Epithelial cell of alveolus of lung (primary cell): Measurements from ENCODE around the gene ARMCX6. TPM values are rescaled to one million over a fixed set of nuclear protein-coding genes. Genes with fewer than 3 reads are reported as not detected.

ENCODE experiments used
- total RNA-seq: library from RNA; depleted of rRNA; stranded (reverse); fragments of >200 nt; gene quantifications from 2 replicates; pipeline ENCODE4 v1.2.1, GENCODE V29; 2015

Gene ARMCX6
- total RNA-seq, result 30.0 and 30.3 TPM in 2 replicates

DNA sequence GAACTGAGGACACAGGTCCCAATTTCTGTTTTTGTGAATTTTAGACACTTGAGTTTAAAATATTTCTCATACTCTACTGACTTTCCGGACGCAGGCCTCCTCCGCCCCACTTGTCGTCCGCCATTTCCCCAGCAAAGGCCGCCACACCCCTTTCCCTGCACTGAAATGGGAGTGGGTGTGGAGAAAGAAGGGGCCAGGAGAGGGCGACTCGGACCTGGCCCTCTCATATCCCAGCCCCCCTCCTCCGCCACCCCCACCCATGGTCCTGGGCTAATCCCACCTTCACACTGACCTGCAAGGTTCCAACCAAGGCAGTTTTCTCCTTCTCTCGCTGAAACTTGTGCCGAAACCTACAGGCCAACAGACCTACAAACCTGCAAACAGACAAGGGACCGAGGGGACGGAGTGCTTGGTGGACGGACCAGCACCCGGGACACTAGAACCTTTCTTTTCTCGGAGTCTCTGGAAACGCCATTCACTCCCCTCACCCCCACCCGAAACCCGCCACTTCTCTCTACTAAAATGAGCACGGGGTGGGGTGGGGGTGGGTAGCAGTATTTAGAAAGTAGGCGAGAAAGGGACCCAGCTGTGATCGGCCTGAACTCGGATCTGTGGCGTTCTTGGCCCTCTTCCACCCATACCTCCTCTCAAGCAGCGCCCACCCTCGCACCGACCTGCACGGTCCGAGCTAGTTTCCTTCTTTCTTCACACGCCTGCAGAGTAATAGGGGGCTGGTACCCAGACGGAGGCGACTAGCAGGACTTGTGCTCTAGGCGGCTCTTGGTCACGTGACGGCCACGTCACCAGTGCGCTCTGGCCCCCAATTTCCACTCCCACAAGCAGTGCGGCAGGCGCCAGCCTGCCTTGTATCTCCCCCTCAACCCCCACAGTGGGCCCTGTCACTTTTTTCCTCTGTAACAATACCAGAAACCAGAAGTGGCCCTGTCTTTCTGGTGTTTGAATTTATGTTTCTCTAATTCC is at the start of gene ARMCX6:
Gene ARMCX6 (minus strand): TSS at position 790 of the 981 bp plus-strand sequence. CDS start 1,380 bp downstream, outside the sequence.

DNA sequence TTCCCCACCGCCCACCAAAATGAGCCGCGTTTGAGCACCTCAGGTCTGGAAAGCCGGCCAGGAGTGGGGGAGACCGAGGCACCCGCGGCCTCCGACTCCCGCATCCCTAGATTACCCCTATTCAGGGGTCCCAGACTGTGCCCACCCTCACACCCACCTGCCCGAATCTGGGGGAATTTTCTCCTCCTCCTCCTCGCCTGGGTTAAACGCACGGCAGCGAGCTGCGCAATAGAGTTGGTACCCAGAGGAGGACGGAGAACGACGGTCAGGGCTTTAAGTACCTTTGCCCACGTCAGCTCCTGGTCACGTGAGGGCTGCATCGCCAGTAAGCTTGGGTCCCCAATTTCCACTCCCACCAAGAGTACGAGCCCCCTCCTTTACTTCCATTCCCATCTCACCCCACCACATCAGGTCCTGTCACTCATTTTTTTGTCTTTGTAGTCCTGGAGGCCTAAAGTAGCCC is 41.8 kb upstream of the ARMCX6 start, which contains the start of gene ARMCX2:
Gene ARMCX2 (minus strand): TSS at position 250 of the 463 bp plus-strand sequence. CDS start 2,262 bp downstream, outside the sequence.

Other genes with a start within 250 kb of the ARMCX6 start
- gene BTK, start 231.8 kb downstream of the ARMCX6 start, total RNA-seq, result not detected in 2 replicates
- gene RPL36A, start 227.0 kb downstream of the ARMCX6 start, total RNA-seq, result 453 and 4,357 TPM in 2 replicates
- gene GLA, start 210.1 kb downstream of the ARMCX6 start, total RNA-seq, result 22.1 and 30.4 TPM in 2 replicates
- 42.1 and 58.7 TPM in 2 replicates for gene HNRNPH2, start 209.8 kb downstream of the ARMCX6 start, total RNA-seq
- gene ARMCX4, start 132.5 kb downstream of the ARMCX6 start, total RNA-seq, result 3.1 and 4.4 TPM in 2 replicates
- 19.3 and 25.5 TPM in 2 replicates for gene ARMCX1, start 67.5 kb downstream of the ARMCX6 start, total RNA-seq
- gene ARMCX3, start 5.2 kb upstream of the ARMCX6 start, total RNA-seq, result 26.0 and 46.7 TPM in 2 replicates
- 65.1 and 98.9 TPM in 2 replicates for gene ARMCX2, start 41.9 kb upstream of the ARMCX6 start, total RNA-seq